ENCODE results near the gene RAP1GAP2. TPM values are rescaled to one million over a fixed set of nuclear protein-coding genes. Genes with fewer than 3 reads are reported as not detected.

RAP1GAP2 gene
- total RNA-seq, 2 experiments from 2014 or later: 6.5 to 26.2 TPM

- no peaks in the 10 kb centered on the region for H3K9me3 Mint-ChIP-seq (ENCODE audit: low read depth)
- no peaks in the 10 kb centered on the region for H3K36me3 Mint-ChIP-seq
- peaks cover 15% of the 10 kb centered on the region for H3K4me1 Mint-ChIP-seq
- CTCF ChIA-PET: no interaction called here
- peak overlapping the region; percentile 67 for H3K4me3 Mint-ChIP-seq
- H3K27ac Mint-ChIP-seq: no peak overlapping the region
- H3K27me3 Mint-ChIP-seq: peaks cover 54% of the 10 kb centered on the region
- DNase-seq (peak; percentile 48), ATAC-seq (peak; percentile 56)
Measured at GRCh38 chr17:2853283-2854142, 57.3 kb downstream of the RAP1GAP2 start.

- peaks cover 51% of the 10 kb centered on the region for H3K27me3 Mint-ChIP-seq
- no peak for ATAC-seq
- H3K36me3 Mint-ChIP-seq: no peaks in the 10 kb centered on the region
Measured at GRCh38 chr17:2854143-2855055, 58.2 kb downstream of the RAP1GAP2 start.

GRCh38 chr17:2855063-2855600 is 58.9 kb downstream of the RAP1GAP2 start:
- CTCF ChIA-PET: no interaction called here
- no peak overlapping the region for H3K27ac Mint-ChIP-seq
- peaks cover 11% of the 10 kb centered on the region for H3K4me1 Mint-ChIP-seq
- H3K27me3 Mint-ChIP-seq: peaks cover 50% of the 10 kb centered on the region
- no peaks in the 10 kb centered on the region for H3K9me3 Mint-ChIP-seq (ENCODE audit: low read depth)
- ATAC-seq (no peak), DNase-seq (no peak)
- H3K4me3 Mint-ChIP-seq: no peak overlapping the region
- H3K36me3 Mint-ChIP-seq: no peaks in the 10 kb centered on the region

More at GRCh38 chr17:2854143-2855055, 58.2 kb downstream of the RAP1GAP2 start:
- H3K4me3 Mint-ChIP-seq: peak overlapping the region; percentile 67
- H3K4me1 Mint-ChIP-seq: peaks cover 11% of the 10 kb centered on the region
- no peak overlapping the region for H3K27ac Mint-ChIP-seq
- no peaks in the 10 kb centered on the region for H3K9me3 Mint-ChIP-seq (ENCODE audit: low read depth)
- CTCF ChIA-PET: no interaction called here
- no peak for DNase-seq

GRCh38 chr17:2856727-2857126 is 60.5 kb downstream of the RAP1GAP2 start:
- Mint-ChIP-seq H3K27me3 (peaks cover 39% of the 10 kb centered on the region), H3K9me3 (ENCODE audit: low read depth) (no peaks in the 10 kb centered on the region), H3K4me1 (peaks cover 11% of the 10 kb centered on the region), H3K36me3 (no peaks in the 10 kb centered on the region), H3K4me3 (no peak overlapping the region), H3K27ac (no peak overlapping the region)
- DNase-seq (no peak), ATAC-seq (no peak)
- CTCF ChIA-PET: interaction anchor here (2.1 kb wide), 1 partner anchor 8 kb away, joined by 9 read pairs; no protein-coding TSS in a partner anchor

- CTCF ChIA-PET: no interaction called here
- H3K4me3 Mint-ChIP-seq: no peak overlapping the region
- ATAC-seq: no peak
Measured at GRCh38 chr17:2860045-2860444, 63.8 kb downstream of the RAP1GAP2 start.

GRCh38 chr17:2860883-2861282 is 64.6 kb downstream of the RAP1GAP2 start:
- ATAC-seq: no peak

More at GRCh38 chr17:2860045-2860444, 63.8 kb downstream of the RAP1GAP2 start:
- no peak for DNase-seq
- peaks cover 18% of the 10 kb centered on the region for H3K27me3 Mint-ChIP-seq
- H3K36me3 Mint-ChIP-seq: no peaks in the 10 kb centered on the region
- H3K27ac Mint-ChIP-seq: no peak overlapping the region
- H3K4me1 Mint-ChIP-seq: peaks cover 2% of the 10 kb centered on the region
- H3K9me3 Mint-ChIP-seq (ENCODE audit: low read depth): no peaks in the 10 kb centered on the region

GRCh38 chr17:2862197-2862596 is 66.0 kb downstream of the RAP1GAP2 start:
- CTCF ChIA-PET: interaction anchor here (0.7 to 1.3 kb wide), 2 partner anchors 14 to 601 kb away, joined by 3 to 4 read pairs; no protein-coding TSS in a partner anchor
- Mint-ChIP-seq H3K4me3 (no peak overlapping the region), H3K4me1 (no peaks in the 10 kb centered on the region)

More at GRCh38 chr17:2860883-2861282, 64.6 kb downstream of the RAP1GAP2 start:
- Mint-ChIP-seq H3K27ac (no peak overlapping the region), H3K9me3 (ENCODE audit: low read depth) (no peaks in the 10 kb centered on the region), H3K4me1 (no peaks in the 10 kb centered on the region), H3K36me3 (no peaks in the 10 kb centered on the region), H3K4me3 (no peak overlapping the region), H3K27me3 (peaks cover 13% of the 10 kb centered on the region)
- CTCF ChIA-PET: no interaction called here
- DNase-seq: no peak

GRCh38 chr17:2863204-2863603 is 67.0 kb downstream of the RAP1GAP2 start:
- Mint-ChIP-seq H3K9me3 (ENCODE audit: low read depth) (no peaks in the 10 kb centered on the region), H3K27me3 (no peaks in the 10 kb centered on the region), H3K4me3 (no peak overlapping the region), H3K36me3 (no peaks in the 10 kb centered on the region), H3K4me1 (no peaks in the 10 kb centered on the region), H3K27ac (no peak overlapping the region)
- ATAC-seq (no peak), DNase-seq (no peak)
- CTCF ChIA-PET: interaction anchor here (1.3 kb wide), 1 partner anchor 15 kb away, joined by 4 read pairs; no protein-coding TSS in a partner anchor

More at GRCh38 chr17:2862197-2862596, 66.0 kb downstream of the RAP1GAP2 start:
- H3K9me3 Mint-ChIP-seq (ENCODE audit: low read depth): no peaks in the 10 kb centered on the region
- ATAC-seq: no peak
- no peak overlapping the region for H3K27ac Mint-ChIP-seq
- H3K36me3 Mint-ChIP-seq: no peaks in the 10 kb centered on the region
- no peak for DNase-seq
- peaks cover 2% of the 10 kb centered on the region for H3K27me3 Mint-ChIP-seq

- Mint-ChIP-seq H3K9me3 (ENCODE audit: low read depth) (no peaks in the 10 kb centered on the region), H3K27me3 (no peaks in the 10 kb centered on the region), H3K4me3 (no peak overlapping the region), H3K4me1 (no peaks in the 10 kb centered on the region), H3K27ac (no peak overlapping the region), H3K36me3 (no peaks in the 10 kb centered on the region)
- DNase-seq: no peak
- ATAC-seq: no peak
- CTCF ChIA-PET: no interaction called here
Measured at GRCh38 chr17:2865228-2865627, 69.0 kb downstream of the RAP1GAP2 start.

GRCh38 chr17:2867441-2868424 is 71.5 kb downstream of the RAP1GAP2 start:
- CTCF ChIA-PET: interaction anchor here (0.7 kb wide), 1 partner anchor 18 kb away, joined by 3 read pairs; no protein-coding TSS in a partner anchor

GRCh38 chr17:2869604-2870003 is 73.4 kb downstream of the RAP1GAP2 start:
- DNase-seq (no peak), ATAC-seq (no peak)
- Mint-ChIP-seq H3K4me3 (no peak overlapping the region), H3K27me3 (no peaks in the 10 kb centered on the region), H3K4me1 (no peaks in the 10 kb centered on the region), H3K9me3 (ENCODE audit: low read depth) (no peaks in the 10 kb centered on the region), H3K36me3 (no peaks in the 10 kb centered on the region), H3K27ac (no peak overlapping the region)
- CTCF ChIA-PET: no interaction called here

More at GRCh38 chr17:2867441-2868424, 71.5 kb downstream of the RAP1GAP2 start:
- Mint-ChIP-seq H3K9me3 (ENCODE audit: low read depth) (no peaks in the 10 kb centered on the region), H3K27ac (no peak overlapping the region), H3K27me3 (no peaks in the 10 kb centered on the region), H3K4me1 (no peaks in the 10 kb centered on the region), H3K4me3 (no peak overlapping the region), H3K36me3 (no peaks in the 10 kb centered on the region)
- DNase-seq (no peak), ATAC-seq (no peak)

GRCh38 chr17:2871205-2871604 is 75.0 kb downstream of the RAP1GAP2 start:
- no peaks in the 10 kb centered on the region for H3K27me3 Mint-ChIP-seq
- no peaks in the 10 kb centered on the region for H3K36me3 Mint-ChIP-seq
- DNase-seq (no peak), ATAC-seq (no peak)
- CTCF ChIA-PET: no interaction called here
- H3K9me3 Mint-ChIP-seq (ENCODE audit: low read depth): no peaks in the 10 kb centered on the region
- no peak overlapping the region for H3K4me3 Mint-ChIP-seq
- no peaks in the 10 kb centered on the region for H3K4me1 Mint-ChIP-seq
- H3K27ac Mint-ChIP-seq: no peak overlapping the region
